NCI-H2171 (cell line): Measurements from ENCODE around the gene P2RX1.

Experiments
- DNase-seq: peaks from one replicate; lab custom pipeline; 2025; lab: John Stamatoyannopoulos, UW

Gene P2RX1

DNA sequence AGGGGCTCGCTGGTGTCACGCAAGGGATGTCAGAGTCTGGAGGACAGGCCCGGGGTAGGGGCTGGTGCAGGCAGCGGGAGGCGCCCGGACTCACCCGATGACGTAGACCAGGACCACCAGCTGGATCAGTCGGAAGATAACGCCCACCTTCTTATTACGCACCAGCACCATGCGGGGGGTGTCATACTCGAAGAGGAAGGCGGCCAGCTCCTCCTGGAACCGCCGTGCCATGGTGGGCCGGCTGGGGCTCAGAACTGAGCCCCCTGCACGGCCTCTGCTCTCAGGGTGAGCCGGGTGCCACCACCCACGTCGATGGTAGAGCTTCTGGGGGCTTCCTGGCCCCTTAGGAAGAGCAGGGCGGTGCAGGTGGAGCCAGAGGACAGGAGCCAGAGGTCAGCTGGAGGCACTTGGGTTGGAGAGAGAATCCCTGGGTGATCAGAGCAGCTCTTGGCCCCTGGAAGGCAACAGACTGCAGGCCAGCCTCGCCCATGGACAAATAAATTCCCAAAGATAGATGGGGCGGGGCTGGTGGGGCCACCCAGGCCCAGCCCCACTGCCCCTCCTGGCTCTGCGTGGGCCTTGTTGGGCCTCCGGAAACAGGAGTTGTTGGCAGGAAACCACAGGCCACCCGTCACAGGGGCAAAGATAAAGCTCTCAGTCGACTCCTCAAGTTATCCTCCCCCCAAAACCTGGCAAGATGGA, at the start of gene P2RX1:
TSS of gene P2RX1 (minus strand) at position 471 of the 702 bp plus-strand sequence. CDS start at position 231, 240 bp downstream.
- DNase-seq, result no peak

DNA sequence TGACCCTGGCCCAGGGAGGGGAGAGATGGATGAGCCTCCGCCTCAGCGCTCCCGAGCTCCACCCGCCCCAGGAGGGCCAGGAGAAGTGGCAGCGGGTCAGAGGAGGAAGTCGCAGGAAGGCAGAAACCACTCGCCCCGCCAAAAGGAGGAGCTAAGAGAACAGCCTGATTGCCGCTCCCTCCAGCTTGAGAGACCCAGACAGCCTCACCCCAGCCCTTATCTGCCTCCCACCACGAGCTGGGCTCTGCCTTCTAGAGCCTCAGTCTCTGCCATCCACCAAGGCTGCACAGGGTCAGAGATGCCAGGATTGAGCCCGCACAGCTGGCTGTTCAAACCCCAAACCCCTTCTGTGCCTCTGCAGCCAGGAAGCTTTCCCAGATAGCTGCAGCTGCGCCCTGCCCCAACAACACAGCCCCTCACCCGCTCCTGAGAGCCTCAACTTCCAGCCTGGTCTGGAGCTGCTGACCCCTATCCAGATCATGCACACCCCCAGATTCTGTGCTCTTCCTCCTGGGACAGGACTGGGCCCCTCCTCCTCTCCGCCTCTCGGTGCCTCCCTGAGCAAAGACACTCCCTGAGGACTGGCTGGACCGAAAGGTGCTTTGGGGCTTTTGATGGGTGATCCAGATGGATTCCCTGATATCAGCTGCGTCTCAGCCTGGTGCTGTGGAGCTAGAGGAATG, 49.0 kb upstream of the P2RX1 start:
- peak; percentile 63 for DNase-seq

DNA sequence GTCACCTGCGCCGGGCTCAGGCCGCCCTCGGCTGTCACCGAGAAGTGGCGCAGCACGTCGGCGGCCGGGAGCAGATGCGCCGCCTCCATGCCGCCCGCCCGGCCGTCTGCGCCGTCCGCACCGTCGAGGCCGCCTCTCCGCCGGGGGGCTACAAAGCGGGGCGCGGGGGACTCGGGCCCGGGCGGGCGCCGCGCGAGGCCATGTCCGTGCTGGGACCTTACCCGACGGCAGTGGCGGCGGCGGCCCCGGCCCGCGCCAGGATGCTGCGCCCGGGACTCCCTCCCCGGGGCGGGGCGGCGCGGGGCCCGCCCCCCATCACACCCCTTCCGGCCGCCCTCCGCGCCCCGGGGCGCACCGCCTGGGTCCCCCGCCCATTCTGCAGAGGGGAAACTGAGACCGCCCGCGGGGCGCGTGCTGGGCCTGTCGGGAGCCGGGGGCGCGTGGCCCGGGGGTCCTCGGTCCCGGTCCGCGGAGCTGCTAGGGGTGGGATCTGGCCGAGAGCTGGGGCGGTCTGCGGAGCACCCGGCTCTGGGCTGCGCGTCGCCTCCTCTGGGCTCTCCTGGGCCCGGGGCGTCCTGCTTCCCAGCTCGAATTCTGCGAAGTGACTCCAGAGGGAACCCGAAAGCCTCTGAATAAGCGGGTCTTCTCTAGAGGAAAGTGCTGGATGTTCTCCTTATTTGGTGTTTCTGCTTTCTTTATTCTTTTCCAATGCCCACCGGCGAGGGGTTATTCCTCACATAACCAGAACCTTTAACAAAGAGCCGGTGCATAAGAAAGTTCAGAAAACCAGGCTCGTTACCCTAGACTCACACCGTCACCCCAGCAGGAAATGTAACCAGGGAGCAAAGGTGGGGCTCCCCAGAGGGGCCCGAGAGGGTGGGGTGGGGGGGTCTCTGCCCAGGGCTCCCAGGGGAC, 48.2 kb upstream of the P2RX1 start, which contains the start of gene ATP2A3:
TSS of gene ATP2A3 (minus strand) at position 235 of the 915 bp plus-strand sequence. CDS start at position 89, 146 bp downstream.
- no peak for DNase-seq

DNA sequence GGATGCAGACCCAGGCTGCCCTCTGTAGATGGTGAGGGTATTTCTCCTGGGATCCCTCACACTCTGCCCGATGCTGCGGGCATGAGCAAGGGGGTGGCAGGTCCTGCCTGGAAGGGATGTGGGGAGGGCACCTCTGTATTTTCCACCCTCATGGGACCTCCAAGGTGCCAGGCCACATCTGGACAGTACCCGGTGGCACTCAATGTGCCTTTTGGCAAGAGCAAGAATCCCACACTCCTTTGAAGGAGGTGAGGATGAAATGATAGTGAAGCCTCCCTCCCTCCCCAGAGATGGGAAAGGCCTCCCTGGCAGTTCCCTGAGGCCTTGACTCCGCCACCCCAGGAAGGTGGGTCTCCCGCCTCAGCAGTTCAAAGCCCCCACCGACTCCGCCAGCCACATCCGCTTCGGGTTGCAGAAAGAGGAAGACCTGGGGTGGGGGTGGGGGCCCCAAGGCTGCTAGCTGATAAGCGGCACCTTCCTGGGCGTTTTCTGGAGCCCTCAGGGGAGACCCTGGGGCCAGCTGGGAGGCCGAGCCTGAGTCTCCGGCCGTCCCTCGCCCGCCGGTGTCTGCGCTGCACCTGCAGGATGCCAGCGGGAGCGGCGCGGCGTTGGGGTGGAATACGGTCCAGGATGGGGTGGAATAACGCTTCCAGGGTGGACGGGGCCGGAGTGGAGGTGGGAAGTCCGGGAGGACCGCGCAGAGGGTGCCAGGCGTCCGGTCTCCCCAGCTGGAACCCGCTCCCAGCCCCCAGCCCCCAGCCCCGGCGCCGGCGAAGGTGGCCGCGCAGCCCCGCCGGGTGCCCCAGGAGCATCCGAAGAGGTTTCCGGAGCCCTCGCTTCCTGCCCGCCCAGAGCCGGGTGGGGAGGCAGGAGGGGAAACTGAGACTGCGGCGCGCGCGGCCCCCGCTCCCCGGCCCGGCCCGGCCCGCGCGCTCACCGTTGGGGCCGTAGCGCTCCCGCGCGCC, 47.3 kb upstream of the P2RX1 start:
- no peak for DNase-seq

DNA sequence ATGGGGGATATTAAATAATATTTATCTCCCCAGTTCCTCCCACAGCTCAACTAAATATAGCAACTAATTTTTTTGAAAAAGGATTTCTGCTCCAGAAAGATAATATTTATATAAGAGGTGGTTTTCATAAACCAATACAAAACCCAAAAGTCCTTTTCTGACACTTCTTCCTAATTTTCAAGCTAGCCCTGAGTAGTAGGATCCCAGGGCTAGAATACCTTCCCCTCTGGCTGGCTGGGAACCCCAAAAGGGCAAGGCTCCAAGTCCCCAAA, 46.6 kb upstream of the P2RX1 start:
- no peak for DNase-seq

DNA sequence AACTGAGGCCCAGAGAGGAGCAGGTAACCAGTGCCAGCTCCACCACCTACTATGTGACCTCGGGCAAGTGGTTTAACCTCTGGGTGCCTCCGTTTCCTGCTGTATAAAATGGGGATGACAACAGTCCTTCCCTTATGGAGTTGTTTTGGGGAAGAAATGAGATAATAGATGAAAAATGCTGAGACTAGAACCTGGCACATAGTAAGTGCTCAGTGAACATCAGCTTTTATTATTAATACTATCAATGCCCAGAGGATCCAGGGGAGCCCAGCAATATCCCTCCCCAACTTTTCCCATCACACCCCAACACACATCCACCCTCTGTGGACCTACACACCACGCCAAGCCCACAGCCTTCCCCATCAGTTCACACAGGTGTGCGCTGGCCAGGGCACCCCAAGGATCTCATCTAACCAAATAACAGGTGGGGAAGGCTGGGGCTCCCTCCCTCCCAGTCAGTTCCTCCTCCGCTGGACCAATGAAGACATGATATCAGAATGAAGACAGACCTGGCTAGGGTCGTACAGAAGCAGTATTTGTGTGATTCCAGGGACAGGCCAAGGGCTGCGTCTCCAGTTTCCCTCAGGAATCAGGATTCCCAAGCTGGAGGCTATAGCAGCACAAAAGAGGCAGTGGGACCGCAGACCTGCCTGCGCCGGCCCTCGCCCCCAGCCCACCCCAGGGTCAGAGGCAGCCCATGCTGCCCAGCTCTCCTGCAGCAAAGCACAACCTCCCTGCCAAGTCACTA, 46.1 kb upstream of the P2RX1 start:
- DNase-seq, result no peak

DNA sequence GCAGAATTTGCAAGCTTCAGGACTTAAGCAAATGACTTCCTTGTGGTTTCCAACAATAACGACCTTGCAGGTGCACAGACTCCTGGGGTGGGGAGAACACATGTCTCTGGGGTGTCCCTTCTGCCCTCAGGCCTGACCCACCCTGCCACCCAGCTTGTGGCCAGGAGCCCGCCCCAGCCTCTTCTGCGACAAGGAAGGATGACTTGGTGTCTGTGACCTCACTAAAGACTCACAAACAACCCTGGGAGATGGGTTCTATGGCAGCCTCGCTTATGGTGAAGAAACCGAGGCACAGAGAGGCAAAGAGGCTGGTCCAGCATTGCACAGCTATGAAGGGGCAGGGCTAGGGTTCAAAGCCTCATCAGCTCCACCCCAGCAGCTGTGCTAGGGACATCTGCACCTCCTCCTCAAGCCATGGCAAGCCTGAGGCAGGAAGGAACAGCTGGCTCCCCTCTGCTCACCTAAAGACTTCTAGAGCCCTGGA, 45.3 kb upstream of the P2RX1 start:
- DNase-seq, result peak; percentile 80

DNA sequence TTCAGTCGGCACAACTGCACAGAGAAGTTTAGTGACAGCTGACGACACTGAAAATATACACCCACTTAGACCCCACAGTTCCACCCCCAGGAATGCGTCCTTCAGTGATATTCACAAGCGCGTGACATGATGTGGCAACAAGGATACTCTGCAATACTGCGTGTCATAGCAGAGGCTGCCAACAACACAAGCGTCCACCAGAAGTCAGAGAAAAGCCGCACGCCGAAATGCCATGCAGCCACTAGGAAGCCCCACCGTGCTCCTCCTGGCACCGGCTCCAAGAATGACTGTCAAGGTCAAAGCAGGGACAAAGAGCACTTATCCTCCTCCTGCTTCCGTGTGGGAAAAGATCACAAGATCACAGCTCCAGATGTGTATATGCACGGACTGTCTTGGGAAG, 44.5 kb upstream of the P2RX1 start:
- DNase-seq, result no peak

DNA sequence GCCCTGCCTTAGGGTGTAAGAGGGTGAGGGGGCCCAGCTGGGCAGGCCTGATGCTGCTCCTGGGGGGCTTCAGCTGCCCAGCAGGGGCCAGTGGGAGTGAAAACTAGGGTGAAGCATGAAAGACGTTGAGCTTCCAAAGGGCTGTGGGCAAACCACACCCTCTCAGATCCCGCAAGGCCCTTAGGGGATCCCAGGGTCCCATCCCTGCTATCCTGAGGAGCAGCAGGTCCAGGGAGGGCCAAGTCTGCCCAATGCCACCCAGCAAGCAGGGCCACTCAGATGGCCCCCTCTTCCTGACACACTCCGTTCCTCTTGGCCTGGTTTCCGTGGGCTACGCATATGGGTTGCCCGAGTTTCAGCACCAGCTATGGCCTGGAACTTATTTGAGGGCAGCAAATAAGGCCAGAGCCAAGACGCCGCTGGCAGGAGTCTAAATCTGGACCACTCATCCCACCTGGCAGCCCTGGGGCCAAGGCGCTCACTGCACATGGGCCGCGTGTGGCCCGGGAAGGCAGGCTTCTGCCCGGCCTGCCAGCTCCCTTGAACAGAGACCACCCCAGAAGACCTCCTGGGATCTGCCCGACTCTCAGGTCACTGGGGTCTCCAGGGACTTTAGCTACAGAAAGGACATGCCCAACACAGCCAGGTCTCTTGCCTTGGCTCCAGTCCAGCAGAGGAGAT, 43.8 kb upstream of the P2RX1 start:
- DNase-seq, result no peak

DNA sequence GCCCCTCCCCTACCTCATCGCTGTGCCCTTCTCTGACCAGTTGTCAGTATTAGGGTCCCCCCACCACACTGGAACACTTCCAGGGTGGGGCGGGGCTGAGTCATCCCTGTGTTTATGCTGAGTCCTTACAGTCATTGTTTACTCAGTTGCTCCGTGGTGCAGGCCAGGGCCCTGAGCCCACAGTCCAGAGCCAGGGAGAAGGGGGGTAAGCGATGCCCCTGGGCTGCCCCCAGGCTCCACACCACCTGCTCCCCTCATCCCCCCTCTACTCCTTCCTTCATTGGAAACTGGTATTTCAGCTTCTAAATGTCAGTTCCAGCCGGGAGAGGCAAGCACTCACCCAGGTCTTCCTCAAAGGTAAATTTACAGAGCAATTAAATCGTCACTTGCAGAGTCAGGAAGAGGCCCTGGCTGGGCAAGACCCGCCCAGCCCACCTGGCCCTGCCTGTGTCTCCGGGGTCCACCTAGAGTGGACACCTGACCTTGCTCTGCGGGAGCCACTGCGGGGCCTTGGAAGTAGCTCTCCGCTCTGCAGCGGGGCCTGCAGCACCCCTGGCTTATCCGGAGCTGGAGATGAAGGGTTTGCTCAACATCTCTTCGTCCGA, 43.1 kb upstream of the P2RX1 start:
- no peak for DNase-seq

DNA sequence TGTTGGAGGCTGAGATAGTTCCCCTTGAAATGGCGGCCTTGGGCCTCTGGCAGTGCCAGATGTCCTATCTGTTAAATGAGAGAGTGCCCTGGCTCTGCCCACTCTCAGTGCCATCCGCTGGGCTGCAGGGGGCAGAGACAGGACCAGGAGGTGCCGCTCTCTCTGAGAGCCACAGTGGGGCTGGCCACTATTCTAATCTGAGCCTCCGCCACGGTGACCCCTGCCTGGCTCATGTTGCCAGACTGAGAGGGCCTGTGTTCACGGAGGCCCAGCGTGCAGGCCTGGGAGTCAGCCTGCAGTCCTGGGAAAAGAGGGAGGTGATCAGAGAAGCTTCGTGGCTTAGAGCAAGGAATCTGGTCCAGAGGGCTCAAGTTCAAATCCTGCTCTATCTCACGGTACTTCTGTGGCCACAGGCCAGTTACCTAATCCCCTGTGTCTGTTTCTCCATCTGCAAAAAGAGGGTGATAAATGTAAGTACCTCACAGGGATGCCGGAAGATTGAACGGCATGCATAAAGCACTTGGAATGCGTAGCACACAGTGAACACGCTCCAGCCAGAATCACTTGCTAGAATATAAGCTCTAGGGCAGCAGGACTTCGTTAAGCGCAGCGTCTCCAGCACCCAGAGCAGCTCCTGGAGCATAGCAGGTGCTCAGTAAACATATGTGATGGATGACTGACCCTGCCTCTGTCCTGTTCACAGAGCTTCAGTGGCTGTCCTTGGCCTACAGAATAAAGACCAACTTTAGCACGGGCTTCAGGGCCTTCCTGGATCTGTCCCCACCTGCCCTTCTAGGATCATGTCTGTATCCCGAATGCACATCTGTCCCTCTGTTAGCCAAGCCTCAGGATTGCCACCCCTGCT, 41.7 kb upstream of the P2RX1 start:
- DNase-seq, result no peak

DNA sequence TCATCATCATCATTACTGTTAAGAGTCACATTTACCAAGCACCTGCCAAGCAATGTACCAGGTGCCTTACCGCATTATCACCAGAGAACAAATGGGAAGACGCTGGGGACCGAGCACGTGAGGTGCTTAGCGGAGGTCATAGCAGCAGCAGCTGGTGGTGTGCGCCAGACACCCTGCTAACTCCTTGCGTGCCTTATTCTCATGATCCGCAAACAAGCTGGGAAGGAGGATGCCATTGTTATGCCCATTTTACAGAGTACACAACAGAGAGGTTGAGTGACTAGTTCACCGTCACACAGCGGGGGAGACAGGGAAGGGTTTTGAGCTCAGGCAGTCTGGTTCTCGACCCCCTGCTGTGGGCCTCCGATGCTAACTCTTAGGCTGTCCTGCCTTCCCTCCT, 40.7 kb upstream of the P2RX1 start:
- peak; percentile 31 for DNase-seq

DNA sequence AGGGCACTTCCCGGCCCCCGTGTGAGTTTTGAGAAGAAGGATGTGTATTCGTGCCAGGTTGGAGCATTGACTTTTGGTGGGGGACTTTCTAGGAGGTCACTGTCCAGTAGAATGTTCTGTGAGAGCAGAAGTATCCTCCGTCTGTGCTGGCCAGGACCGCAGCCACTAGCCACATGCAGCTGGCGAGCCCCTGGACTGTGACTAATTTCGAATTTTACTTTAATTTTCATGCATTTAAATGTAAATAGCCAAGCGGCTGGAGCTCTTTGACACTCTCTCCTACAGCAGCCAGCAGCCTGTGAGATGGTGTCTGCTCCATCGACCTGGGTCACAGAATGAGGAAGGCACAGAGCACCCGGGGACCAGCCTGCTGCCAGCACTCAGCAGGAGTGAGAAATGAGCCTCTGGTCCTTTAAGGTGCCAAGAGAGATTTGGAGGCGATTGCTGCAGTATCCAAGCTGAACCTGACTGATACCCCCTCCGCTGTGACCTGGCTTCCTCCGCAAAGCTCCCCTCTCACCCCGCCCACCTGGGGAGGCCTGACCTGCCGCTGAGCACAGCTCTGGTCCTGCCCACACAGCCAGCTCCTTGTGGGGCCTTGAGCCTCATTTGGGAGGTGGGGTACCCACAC, 40.2 kb upstream of the P2RX1 start:
- no peak for DNase-seq

DNA sequence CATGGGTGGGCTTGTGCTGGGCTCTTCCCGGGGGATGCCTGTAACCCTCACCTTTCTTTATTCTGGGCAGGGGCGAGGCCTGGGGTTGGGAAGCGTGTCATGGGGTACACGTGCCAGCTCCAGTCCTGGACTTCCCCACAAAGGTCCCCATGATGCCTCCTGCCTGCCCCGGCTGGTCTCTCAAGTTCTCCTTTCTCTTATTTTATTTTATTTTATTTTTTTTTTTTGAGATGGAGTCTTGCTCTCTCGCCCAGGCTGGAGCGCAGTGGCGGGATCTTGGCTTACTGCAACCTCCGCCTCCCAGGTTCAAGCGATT, 39.4 kb upstream of the P2RX1 start:
- DNase-seq, result no peak

DNA sequence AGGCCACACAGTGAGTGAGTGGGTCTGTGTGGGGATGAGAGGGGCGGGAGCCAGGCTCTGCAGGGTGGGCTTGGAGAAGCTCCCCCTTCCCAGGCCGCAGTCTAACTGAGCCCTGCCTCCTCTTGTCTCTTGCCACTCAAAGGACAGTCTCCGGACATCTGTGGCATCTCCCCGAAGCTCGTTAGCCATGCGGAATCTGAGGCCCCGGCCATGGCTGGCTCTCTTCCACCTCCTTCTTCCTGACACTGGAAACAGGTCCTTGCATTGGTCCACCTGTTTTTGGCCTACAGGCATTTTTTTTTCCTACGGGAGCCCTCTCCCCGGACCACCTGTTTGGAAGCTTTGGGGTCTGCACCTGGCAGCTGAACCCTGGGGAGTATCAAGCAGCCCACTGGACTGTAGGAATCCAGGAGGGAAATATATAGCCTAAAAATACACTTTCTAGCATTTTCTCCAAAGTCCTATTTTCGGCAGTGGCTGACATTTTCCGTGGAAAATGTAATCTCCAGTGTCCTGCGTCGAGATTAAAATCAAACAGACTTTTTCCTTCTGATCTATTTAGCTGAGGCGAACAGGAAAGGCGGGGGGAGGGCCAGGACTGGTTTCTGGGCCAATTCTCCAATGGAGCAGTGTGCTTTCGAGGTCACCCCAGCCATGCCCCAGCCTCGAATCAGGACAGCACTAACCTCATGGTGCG, 38.9 kb upstream of the P2RX1 start:
- DNase-seq, result no peak

DNA sequence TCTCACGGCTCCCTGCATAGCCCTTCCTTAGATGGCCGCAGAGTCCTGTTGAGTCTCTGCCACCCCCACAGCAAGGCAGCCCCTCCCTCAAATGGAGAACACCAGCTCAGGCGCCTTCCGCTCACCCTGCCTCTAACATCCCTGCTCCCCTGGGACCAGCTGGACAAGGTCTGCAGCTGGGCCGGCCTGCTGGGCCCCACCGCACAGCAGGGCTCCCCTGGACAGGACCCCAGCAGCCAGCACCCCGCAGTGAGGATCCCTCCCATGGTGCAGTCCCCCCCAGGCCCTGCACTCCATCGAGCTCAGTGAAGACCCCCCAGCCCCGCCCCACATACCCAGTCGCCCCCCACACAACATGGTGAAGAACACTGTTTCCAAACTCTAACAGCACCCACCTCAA, 37.8 kb upstream of the P2RX1 start:
- DNase-seq, result no peak

DNA sequence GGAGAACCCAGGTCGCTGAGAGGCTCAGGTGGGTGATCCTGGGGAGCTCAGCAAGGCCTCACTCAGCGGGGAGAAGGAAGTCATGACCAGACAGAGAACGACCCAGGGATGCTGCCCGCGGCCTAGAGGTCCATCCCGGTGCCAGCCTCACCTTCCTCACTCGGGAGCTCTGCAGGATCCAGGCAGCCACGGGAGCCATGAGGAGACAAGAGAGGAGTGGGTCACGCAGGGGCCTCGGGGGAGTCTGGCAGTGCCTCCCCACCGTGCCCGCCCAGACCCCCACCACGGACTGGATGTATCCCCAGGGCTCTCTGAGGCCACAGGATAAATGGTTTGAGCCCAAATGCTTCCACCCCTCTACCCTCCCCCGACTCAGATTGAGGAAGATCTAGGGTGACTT, 37.3 kb upstream of the P2RX1 start:
- no peak for DNase-seq

DNA sequence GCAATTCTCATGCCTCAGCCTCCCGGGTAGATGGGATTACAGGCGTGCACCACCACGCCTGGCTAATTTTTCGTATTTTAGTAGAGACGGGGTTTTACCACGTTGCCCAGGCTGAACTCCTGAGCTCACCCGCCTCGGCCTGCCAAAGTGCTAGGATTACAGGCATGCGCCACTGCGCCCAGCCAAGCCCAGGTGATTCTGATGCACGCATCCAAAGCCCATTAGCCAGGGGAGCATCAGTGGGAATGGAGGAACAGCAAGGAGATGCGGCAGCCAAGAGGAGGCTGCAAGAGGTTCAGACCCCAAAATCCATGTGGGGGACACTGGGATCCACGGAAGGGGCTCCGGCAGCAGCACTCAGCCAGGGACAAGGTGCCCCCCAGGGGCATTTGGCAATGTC, 35.9 kb upstream of the P2RX1 start:
- DNase-seq, result no peak
